HL-60/S4 treated with retinoic acid at 250 ng/mL for 4 days and 3 days (cell line): ENCODE data around the gene EREG.

Experiments
- in situ Hi-C: fragments of 300-500 bp; cut with MboI; formaldehyde crosslinking; loops from 2 replicates; pipeline ENCODE4 v1.7.0; 2022; ENCODE audit warnings: low sequenced_read_pairs

EREG gene

GRCh38 chr4:74364652-74365491, at the start of gene EREG:
TSS of gene EREG (plus strand) at chr4:74365145. CDS start at chr4:74365309, 164 bp downstream.
- in situ Hi-C loops = no loop called here

GRCh38 chr4:74315376-74315775, 49.6 kb upstream of the EREG start:
- in situ Hi-C loops = no loop called here

- in situ Hi-C loops = no loop called here
These were observed 48.5 kb upstream of the EREG start for GRCh38 chr4:74316397-74316796.

- in situ Hi-C loops = no loop called here
These were observed 47.2 kb upstream of the EREG start for GRCh38 chr4:74317616-74318246.

- in situ Hi-C loops = no loop called here
These were observed 46.7 kb upstream of the EREG start for GRCh38 chr4:74318276-74318675.

GRCh38 chr4:74319470-74319869, 45.5 kb upstream of the EREG start:
- in situ Hi-C loops = no loop called here

- in situ Hi-C loops = no loop called here
These were observed 44.3 kb upstream of the EREG start for GRCh38 chr4:74320559-74321118.

- in situ Hi-C loops = no loop called here
These were observed 42.6 kb upstream of the EREG start for GRCh38 chr4:74322301-74322700.

- in situ Hi-C loops = no loop called here
These were observed 41.3 kb upstream of the EREG start for GRCh38 chr4:74323663-74324062.

GRCh38 chr4:74324262-74324661, 40.7 kb upstream of the EREG start:
- in situ Hi-C loops = no loop called here

- in situ Hi-C loops = loop anchor here (25.0 kb wide), 1 partner anchor 336 kb away; no protein-coding TSS in a partner anchor
These were observed 39.1 kb upstream of the EREG start for GRCh38 chr4:74325886-74326285.

- in situ Hi-C loops = loop anchor here (25.0 kb wide), 1 partner anchor 335 kb away; no protein-coding TSS in a partner anchor
These were observed 37.2 kb upstream of the EREG start for GRCh38 chr4:74327762-74328161.

- in situ Hi-C loops = loop anchor here (25.0 kb wide), 1 partner anchor 334 kb away; no protein-coding TSS in a partner anchor
These were observed 36.4 kb upstream of the EREG start for GRCh38 chr4:74328501-74328900.

- in situ Hi-C loops = loop anchor here (25.0 kb wide), 1 partner anchor 333 kb away; no protein-coding TSS in a partner anchor
These were observed 35.6 kb upstream of the EREG start for GRCh38 chr4:74329307-74329706.

GRCh38 chr4:74330295-74330750, 34.6 kb upstream of the EREG start:
- in situ Hi-C loops = loop anchor here (25.0 kb wide), 1 partner anchor 332 kb away; no protein-coding TSS in a partner anchor

GRCh38 chr4:74331252-74331651, 33.7 kb upstream of the EREG start:
- in situ Hi-C loops = loop anchor here (25.0 kb wide), 1 partner anchor 331 kb away; no protein-coding TSS in a partner anchor

- in situ Hi-C loops = loop anchor here (25.0 kb wide), 1 partner anchor 330 kb away; no protein-coding TSS in a partner anchor
These were observed 33.0 kb upstream of the EREG start for GRCh38 chr4:74331944-74332343.

GRCh38 chr4:74334636-74335035, 30.3 kb upstream of the EREG start:
- in situ Hi-C loops = loop anchor here (25.0 kb wide), 1 partner anchor 328 kb away; no protein-coding TSS in a partner anchor

GRCh38 chr4:74335341-74336021, 29.5 kb upstream of the EREG start:
- in situ Hi-C loops = loop anchor here (25.0 kb wide), 1 partner anchor 327 kb away; no protein-coding TSS in a partner anchor

GRCh38 chr4:74338792-74339333, 26.1 kb upstream of the EREG start:
- in situ Hi-C loops = loop anchor here (25.0 kb wide), 1 partner anchor 323 kb away; no protein-coding TSS in a partner anchor
